Liver (tissue), 9 donors: ENCODE data around the gene CCDC88C. TPM values are rescaled to one million over a fixed set of nuclear protein-coding genes. Genes with fewer than 3 reads are reported as not detected.

Experiments used
- DNase-seq: peaks from one replicate; pipeline ENCODE4 v3.0.0-alpha.2; 2017; ENCODE audit warnings: low spot score
- H3K27ac ChIP-seq, 2 donors: one replicate each; pipeline ENCODE4 v1.7.0; 2013; ENCODE audit warnings: inconsistent platforms in 2 of 2, low read length in 2 of 2, control low read depth in 1 of 2, low read depth in 1 of 2, mild to moderate bottlenecking in 1 of 2
- H3K27me3 ChIP-seq, 4 donors: one replicate each; pipeline versions ENCODE4 v1.6.1 to v1.7.0; 2013; ENCODE audit warnings: low read length in 3 of 4, inconsistent platforms in 1 of 4, mild to moderate bottlenecking in 1 of 4, moderate library complexity in 1 of 4; ENCODE audit not compliant: control insufficient read depth in 4 of 4, insufficient read depth in 4 of 4
- H3K36me3 ChIP-seq, 4 donors: one replicate each; pipeline versions ENCODE4 v1.6.1 to v1.7.0; 2013; ENCODE audit warnings: low read length in 3 of 4, mild to moderate bottlenecking in 3 of 4, low read depth in 1 of 4, moderate library complexity in 1 of 4; ENCODE audit not compliant: control insufficient read depth in 4 of 4, insufficient read depth in 3 of 4
- H3K4me1 ChIP-seq, 4 donors: one replicate each; pipeline versions ENCODE4 v1.6.1 to v1.7.0; 2013; ENCODE audit warnings: low read length in 3 of 4, mild to moderate bottlenecking in 3 of 4, moderate library complexity in 1 of 4; ENCODE audit not compliant: control insufficient read depth in 4 of 4, insufficient read depth in 4 of 4
- H3K4me3 ChIP-seq, 3 donors: one replicate each; pipeline versions ENCODE4 v1.6.1 to v1.7.0; 2013; ENCODE audit warnings: low read length in 3 of 3, control low read depth in 1 of 3, low read depth in 1 of 3, mild to moderate bottlenecking in 1 of 3
- H3K9ac ChIP-seq, 2 donors: one replicate each; pipeline ENCODE4 v1.7.0; 2013; ENCODE audit warnings: low read length in 2 of 2, mild to moderate bottlenecking in 2 of 2, moderate library complexity in 2 of 2, control low read depth in 1 of 2, low read depth in 1 of 2
- H3K9me3 ChIP-seq, 4 donors: one replicate each; pipeline versions ENCODE4 v1.6.1 to v1.7.0; 2013; ENCODE audit warnings: low read length in 3 of 4; ENCODE audit not compliant: control insufficient read depth in 4 of 4
- ATF3 ChIP-seq: IDR thresholded peaks from 2 replicates; pipeline ENCODE4 v1.6.1; 2016; ENCODE audit warnings: antibody characterized with exemption
- CTCF ChIP-seq: fragments of 150-350 bp; IDR thresholded peaks from 2 replicates; pipeline ENCODE4 v1.5.1; 2017; ENCODE audit warnings: improper control_type of control experiment, low read depth, low read length; ENCODE audit not compliant: missing input control
- EGR1 ChIP-seq, 2 donors: IDR thresholded peaks; 2 replicates each; pipeline ENCODE4 v1.6.1; 2016 to 2018; ENCODE audit warnings: antibody characterized with exemption in 2 of 2, low read depth in 2 of 2
- FOXA2 ChIP-seq: IDR thresholded peaks from 2 replicates; pipeline ENCODE4 v1.6.1; 2016; ENCODE audit warnings: antibody characterized with exemption
- GABPA ChIP-seq, 2 donors: IDR thresholded peaks in 1 of 2; conservative IDR thresholded peaks in 1 of 2; 2 replicates each; pipeline ENCODE4 v1.6.1; 2016; ENCODE audit warnings: antibody characterized with exemption in 2 of 2, mild to moderate bottlenecking in 1 of 2, moderate library complexity in 1 of 2
- HNF4A ChIP-seq, 2 donors: conservative IDR thresholded peaks; 2 replicates each; pipeline ENCODE4 v1.6.1; 2016; ENCODE audit warnings: antibody characterized with exemption in 2 of 2, mild to moderate bottlenecking in 2 of 2
- HNF4G ChIP-seq: IDR thresholded peaks from 2 replicates; pipeline ENCODE4 v1.6.1; 2016; ENCODE audit warnings: antibody characterized with exemption
- JUND ChIP-seq, 2 donors: IDR thresholded peaks; 2 replicates each; pipeline ENCODE4 v1.6.1; 2016; ENCODE audit warnings: antibody characterized with exemption in 2 of 2
- MAX ChIP-seq: IDR thresholded peaks from 2 replicates; pipeline ENCODE4 v1.6.1; 2016; ENCODE audit warnings: antibody characterized with exemption
- NR2F2 ChIP-seq: IDR thresholded peaks from 2 replicates; pipeline ENCODE4 v1.6.1; 2016; ENCODE audit warnings: antibody characterized with exemption
- RAD21 ChIP-seq, 2 donors: IDR thresholded peaks; 2 replicates each; pipeline ENCODE4 v1.6.1; 2016; ENCODE audit warnings: antibody characterized with exemption in 2 of 2, mild to moderate bottlenecking in 2 of 2
- REST ChIP-seq: IDR thresholded peaks from 2 replicates; pipeline ENCODE4 v1.6.1; 2016; ENCODE audit warnings: antibody characterized with exemption, mild to moderate bottlenecking
- RXRA ChIP-seq, 2 donors: IDR thresholded peaks; 2 replicates each; pipeline ENCODE4 v1.6.1; 2017 to 2018; ENCODE audit warnings: antibody characterized with exemption in 2 of 2, mild to moderate bottlenecking in 1 of 2
- SP1 ChIP-seq: IDR thresholded peaks from 2 replicates; pipeline ENCODE4 v1.6.1; 2018; ENCODE audit warnings: antibody characterized with exemption, mild to moderate bottlenecking
- TAF1 ChIP-seq: conservative IDR thresholded peaks from 2 replicates; pipeline ENCODE4 v1.6.1; 2016; ENCODE audit warnings: antibody characterized with exemption, mild to moderate bottlenecking
- YY1 ChIP-seq: IDR thresholded peaks from 2 replicates; pipeline ENCODE4 v1.6.1; 2016; ENCODE audit warnings: antibody characterized with exemption, mild to moderate bottlenecking
- ZBTB33 ChIP-seq: IDR thresholded peaks from 2 replicates; pipeline ENCODE4 v1.6.1; 2016; ENCODE audit warnings: antibody characterized with exemption
- WGBS: extraction: QIAGEN DNeasy Blood & Tissue Kit; methylation state at CpG from one replicate; pipeline ENCODE4 v1.1.7; 2013; 5-methylcytosine and 5-hydroxymethylcytosine counted together
- polyA plus RNA-seq, 2 donors: library from polyadenylated mRNA; stranded (reverse) in 1 of 2; unstranded in 1 of 2; fragments of 200-250 nt in 1 of 2; fragments of >200 nt in 1 of 2; fragmentation: Nextera tagmentation in 1 of 2; extraction: Ambion mirVana in 1 of 2; gene quantifications; one replicate each; pipeline versions ENCODE4 v1.2.1 to v1.2.3, GENCODE V29; 2013 to 2015
- total RNA-seq, 2 donors: library from RNA; depleted of rRNA; stranded (reverse); fragments of >200 nt; gene quantifications; one replicate each; pipeline ENCODE4 v1.2.3, GENCODE V29; 2014
- donor health status: healthy.
- donor health status: healthy.
- donor health status: healthy.
- donor health status: healthy.
- donor health status: healthy.

The CCDC88C gene
- total and polyA plus RNA-seq, 4 donors = 1.3 to 10.8 (median 4.0) TPM

GRCh38 chr14:91244501-91244901 is 173.1 kb downstream of the CCDC88C start, which contains the start of gene GPR68:
GPR68 (minus strand) TSS chr14:91244704; CDS start chr14:91235050, 9,654 bp downstream.
- Histone ChIP-seq H3K9me3 (no peaks in the 10 kb centered on the region), H3K9ac (no peak within 1 kb of the TSS), H3K27me3 (no peaks in the 10 kb centered on the region), H3K4me1 (no peaks in the 10 kb centered on the region), H3K36me3 (no peaks in the 10 kb centered on the region), H3K27ac (peak within 1 kb of the TSS in 1 of 2 donors; percentile 36), H3K4me3 (no peak within 1 kb of the TSS)
- 40% methylated on average over 12 of the region's 12 CpGs for WGBS
- no peak for DNase-seq
- TF ChIP-seq MAX (no peak), ATF3 (no peak), HNF4A (conservative IDR thresholded peaks at IDR 0.05) (no peak), FOXA2 (no peak), JUND (IDR thresholded peaks at IDR 0.05) (no peak), CTCF (no peak), ZBTB33 (no peak), RAD21 (IDR thresholded peaks at IDR 0.05) (no peak), REST (no peak), HNF4G (no peak), GABPA (IDR thresholded peaks at IDR 0.05 in 1 of 2, conservative IDR thresholded peaks at IDR 0.05 in 1 of 2) (no peak), YY1 (no peak), RXRA (IDR thresholded peaks at IDR 0.05) (no peak), NR2F2 (no peak), SP1 (no peak), TAF1 (no peak), EGR1 (IDR thresholded peaks at IDR 0.05; ENCODE audit: low read depth in 2 of 2) (no peak)
